ENCODE results near the gene NXPH3. TPM values are rescaled to one million over a fixed set of nuclear protein-coding genes. Genes with fewer than 3 reads are reported as not detected.

The NXPH3 gene
- total RNA-seq, 3 donors from 2014 or later, result 0.19 TPM; not detected in 2

DNA sequence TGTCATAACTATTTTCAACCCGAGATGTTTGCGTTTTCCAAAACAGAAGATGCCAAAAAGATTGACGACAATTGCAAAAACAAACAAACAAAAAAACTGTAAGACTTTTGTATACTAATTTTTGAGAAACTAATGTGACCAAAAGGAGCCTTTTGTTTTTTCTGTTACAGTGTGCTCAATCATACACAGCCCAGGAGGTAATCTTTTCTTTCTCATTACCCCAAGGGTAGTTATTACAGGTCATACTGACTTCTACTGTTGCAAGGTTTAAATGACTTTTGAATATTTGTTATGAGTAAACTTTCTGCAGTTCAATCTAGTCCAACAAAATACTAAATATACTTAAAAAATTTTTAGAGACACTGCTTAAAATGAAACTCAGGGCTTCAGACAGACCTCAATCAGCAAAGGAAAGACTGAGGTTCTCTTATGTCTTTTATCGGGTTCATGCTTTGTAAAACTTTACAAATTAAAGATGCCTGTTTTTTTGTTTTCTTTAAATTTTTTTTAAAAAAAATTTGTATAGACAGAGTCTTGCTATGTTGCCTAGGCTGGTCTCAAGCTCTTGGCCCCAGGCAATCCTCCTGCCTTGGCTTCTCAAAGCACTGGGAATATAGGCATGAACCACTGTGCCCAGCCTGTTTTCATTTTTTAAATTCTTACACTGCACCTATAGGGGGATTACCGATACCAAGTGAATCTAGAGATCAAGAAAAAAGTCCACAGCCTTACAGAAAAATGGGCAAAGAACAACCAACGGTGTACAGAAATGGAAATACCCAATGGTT, 54.6 kb downstream of the NXPH3 start:
- no peaks in the 10 kb centered on the region for H3K27me3 Mint-ChIP-seq (ENCODE audit: low read depth)
- ATAC-seq, result peak in 1 of 2 donors; percentile 46
- H3K36me3 Mint-ChIP-seq (ENCODE audit: insufficient read depth), result peaks cover 6% of the 10 kb centered on the region
- no peak overlapping the region for H3K4me3 Mint-ChIP-seq
- peaks cover 47% of the 10 kb centered on the region for H3K4me1 Mint-ChIP-seq (ENCODE audit: low read depth)
- H3K9me3 Mint-ChIP-seq, result no peaks in the 10 kb centered on the region
- DNase-seq, result no peak

GRCh38 chr17:49631496-49631895, 55.8 kb downstream of the NXPH3 start:
- Mint-ChIP-seq H3K4me1 (ENCODE audit: low read depth) (peaks cover 51% of the 10 kb centered on the region), H3K4me3 (no peak overlapping the region), H3K27me3 (ENCODE audit: low read depth) (no peaks in the 10 kb centered on the region), H3K36me3 (ENCODE audit: insufficient read depth) (peaks cover 8% of the 10 kb centered on the region), H3K9me3 (no peaks in the 10 kb centered on the region)
- DNase-seq, result no peak
- no peak for ATAC-seq

Other genes with a start within 250 kb of the NXPH3 start
- 1 to 10 TPM; 2.8 to 3.2 (median 3.1) TPM for gene ZNF652, start 213.6 kb upstream of the NXPH3 start, total RNA-seq
- gene PHB1, start 161.0 kb upstream of the NXPH3 start, total RNA-seq, result 100 to 1,000 TPM; 549 to 631 (median 628) TPM
- gene NGFR, start 80.6 kb upstream of the NXPH3 start, total RNA-seq, result under 1 TPM; 0.05 to 0.49 (median 0.05) TPM
- gene SPOP, start 102.2 kb downstream of the NXPH3 start, total RNA-seq, result 10 to 100 TPM; 61.4 to 78.1 (median 71.9) TPM
- 10 to 100 TPM; 89.1 to 90.4 (median 90.3) TPM for gene SLC35B1, start 132.1 kb downstream of the NXPH3 start, total RNA-seq
- gene FAM117A, start 188.3 kb downstream of the NXPH3 start, total RNA-seq, result 10 to 100 TPM; 10.3 to 12.1 (median 11.6) TPM
- gene KAT7, start 212.8 kb downstream of the NXPH3 start, total RNA-seq, result 10 to 100 TPM; 59.4 to 66.6 (median 63.8) TPM

Data from activated T-cell treated with anti-CD3 and anti-CD28 coated beads, Interleukin-2, amount 50 U/mL, for 4 hours (primary cell).